OCI-LY3 (cell line): Measurements from ENCODE around the gene PDGFRA.

Experiments used
- EZH2phosphoT487 ChIP-seq: fragments of 200-600 bp; shearing (Covaris generic); IDR thresholded peaks from 2 replicates; pipeline ENCODE4 v1.6.1; 2018; ENCODE audit warnings: antibody characterized with exemption, mixed run types, low read depth
- TF ChIP-seq, protein P1 (sequence below): fragments of 200-600, 300-600 bp; sonication (generic); IDR thresholded peaks from 2 replicates; pipeline ENCODE4 v1.5.1; 2014; ENCODE audit warnings: antibody characterized with exemption, low read length, low read depth

DNA sequence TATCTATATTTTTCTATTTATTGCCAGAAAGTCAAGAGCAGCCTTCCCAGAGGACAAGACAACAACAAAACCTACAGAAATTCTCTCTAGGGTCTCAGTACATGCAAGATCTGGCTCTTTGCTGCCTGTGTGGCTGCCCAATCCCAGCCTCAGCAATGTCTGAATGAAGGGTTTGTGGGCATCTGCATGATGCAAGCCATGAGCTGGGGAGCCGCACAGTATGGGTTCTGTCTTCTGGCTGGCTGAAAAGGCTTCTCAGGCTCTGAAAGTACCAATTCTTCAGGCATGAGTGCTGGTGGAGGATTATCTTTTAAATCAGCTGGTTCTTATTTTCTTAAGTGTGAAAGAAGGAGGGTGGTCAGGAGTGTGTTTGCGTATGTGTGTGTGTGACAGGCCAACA is 104.6 kb downstream of the PDGFRA start:
- TF ChIP-seq, protein P1, sequence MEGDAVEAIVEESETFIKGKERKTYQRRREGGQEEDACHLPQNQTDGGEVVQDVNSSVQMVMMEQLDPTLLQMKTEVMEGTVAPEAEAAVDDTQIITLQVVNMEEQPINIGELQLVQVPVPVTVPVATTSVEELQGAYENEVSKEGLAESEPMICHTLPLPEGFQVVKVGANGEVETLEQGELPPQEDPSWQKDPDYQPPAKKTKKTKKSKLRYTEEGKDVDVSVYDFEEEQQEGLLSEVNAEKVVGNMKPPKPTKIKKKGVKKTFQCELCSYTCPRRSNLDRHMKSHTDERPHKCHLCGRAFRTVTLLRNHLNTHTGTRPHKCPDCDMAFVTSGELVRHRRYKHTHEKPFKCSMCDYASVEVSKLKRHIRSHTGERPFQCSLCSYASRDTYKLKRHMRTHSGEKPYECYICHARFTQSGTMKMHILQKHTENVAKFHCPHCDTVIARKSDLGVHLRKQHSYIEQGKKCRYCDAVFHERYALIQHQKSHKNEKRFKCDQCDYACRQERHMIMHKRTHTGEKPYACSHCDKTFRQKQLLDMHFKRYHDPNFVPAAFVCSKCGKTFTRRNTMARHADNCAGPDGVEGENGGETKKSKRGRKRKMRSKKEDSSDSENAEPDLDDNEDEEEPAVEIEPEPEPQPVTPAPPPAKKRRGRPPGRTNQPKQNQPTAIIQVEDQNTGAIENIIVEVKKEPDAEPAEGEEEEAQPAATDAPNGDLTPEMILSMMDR, result no peak
- no peak for TF ChIP-seq EZH2phosphoT487
